Tibial artery (tissue), 4 donors: ENCODE measurements around the gene LRRFIP1.

ENCODE experiments used
- DNase-seq, 2 donors: peaks; one replicate each; pipeline ENCODE4 v3.0.0-alpha.2; 2019
- H3K27ac ChIP-seq, 2 donors: fragments of 200-600 bp; sonication (generic) in 1 of 2; 1 replicate in 1 of 2; 2 replicates in 1 of 2; pipeline ENCODE4 v1.5.1; 2018 to 2019; ENCODE audit warnings: mild to moderate bottlenecking in 1 of 2
- H3K27me3 ChIP-seq, 2 donors: fragments of 200-600 bp; sonication (generic) in 1 of 2; one replicate each; pipeline versions ENCODE4 v1.5.1 to v1.6.0; 2016 to 2019
- H3K36me3 ChIP-seq, 3 donors: fragments of 200-600 bp; sonication (generic) in 2 of 3; one replicate each; pipeline ENCODE4 v1.5.1; 2016 to 2019; ENCODE audit warnings: mild to moderate bottlenecking in 2 of 3
- H3K4me1 ChIP-seq, 4 donors: fragments of 200-600 bp; sonication (generic) in 2 of 4; 1 replicate in 3 of 4; 2 replicates in 1 of 4; pipeline ENCODE4 v1.5.1; 2016 to 2019
- H3K4me3 ChIP-seq, 2 donors: fragments of 200-600 bp; sonication (generic) in 1 of 2; 1 replicate in 1 of 2; 2 replicates in 1 of 2; pipeline ENCODE4 v1.5.1; 2018 to 2019; ENCODE audit warnings: mild to moderate bottlenecking in 2 of 2
- H3K9me3 ChIP-seq, 3 donors: fragments of 200-600 bp; sonication (generic) in 1 of 3; one replicate each; pipeline ENCODE4 v1.5.1; 2016 to 2019
- CTCF ChIP-seq, 2 experiments: fragments of 200-600 bp in 1 of 2; fragments of 450-650 bp in 1 of 2; IDR thresholded peaks; one replicate each; pipeline ENCODE4 v1.5.1; 2017 to 2019; ENCODE audit warnings: antibody characterized with exemption in 2 of 2, mild to moderate bottlenecking in 1 of 2, moderate library complexity in 1 of 2
- intact Hi-C: fragments of 100-400 bp; cut with DNase I; formaldehyde crosslinking; loops from one replicate; pipeline ENCODE4 v1.15.0; 2023; ENCODE audit warnings: low total_unique reads

LRRFIP1 gene

GRCh38 chr2:237680702-237681478 lies 53.5 kb downstream of the LRRFIP1 start:
- intact Hi-C loops, result no loop called here
- DNase-seq, result no peak
- Histone ChIP-seq H3K4me1 (peaks cover 0 to 43% (median 11%) of the 10 kb centered on the region in 4 donors), H3K27ac (no peak overlapping the region), H3K27me3 (no peaks in the 10 kb centered on the region), H3K4me3 (no peak overlapping the region), H3K36me3 (peaks cover 0 to 3% (median 0%) of the 10 kb centered on the region in 3 donors), H3K9me3 (no peaks in the 10 kb centered on the region)
- TF ChIP-seq CTCF (IDR thresholded peaks at IDR 0.05), result no peak

- no peak for TF ChIP-seq CTCF (IDR thresholded peaks at IDR 0.05)
- Histone ChIP-seq H3K27ac (peak overlapping the region in 1 of 2 donors; percentile 20), H3K4me1 (peaks cover 0 to 37% (median 16%) of the 10 kb centered on the region in 4 donors), H3K4me3 (no peak overlapping the region), H3K27me3 (no peaks in the 10 kb centered on the region), H3K9me3 (no peaks in the 10 kb centered on the region), H3K36me3 (peaks cover 0 to 3% (median 0%) of the 10 kb centered on the region in 3 donors)
- DNase-seq, result no peak
- intact Hi-C loops, result no loop called here
Measured at GRCh38 chr2:237682151-237682550, 54.8 kb downstream of the LRRFIP1 start.

- H3K27me3 ChIP-seq, result no peaks in the 10 kb centered on the region
- intact Hi-C loops, result no loop called here
- no peak for TF ChIP-seq CTCF (IDR thresholded peaks at IDR 0.05)
- H3K4me1 ChIP-seq, result peaks cover 0 to 37% (median 20%) of the 10 kb centered on the region in 4 donors
- H3K27ac ChIP-seq, result peak overlapping the region in 1 of 2 donors; percentile 20
- no peaks in the 10 kb centered on the region for H3K9me3 ChIP-seq
- DNase-seq, result no peak
- peaks cover 0 to 3% (median 0%) of the 10 kb centered on the region in 3 donors for H3K36me3 ChIP-seq
- no peak overlapping the region for H3K4me3 ChIP-seq
Measured at GRCh38 chr2:237682856-237683670, 55.7 kb downstream of the LRRFIP1 start.

GRCh38 chr2:237685408-237685807 lies 58.0 kb downstream of the LRRFIP1 start:
- intact Hi-C loops, result no loop called here
- Histone ChIP-seq H3K4me1 (peaks cover 0 to 46% (median 35%) of the 10 kb centered on the region in 4 donors), H3K27ac (no peak overlapping the region), H3K36me3 (peaks cover 0 to 3% (median 0%) of the 10 kb centered on the region in 3 donors), H3K4me3 (no peak overlapping the region), H3K9me3 (no peaks in the 10 kb centered on the region), H3K27me3 (no peaks in the 10 kb centered on the region)
- TF ChIP-seq CTCF (IDR thresholded peaks at IDR 0.05), result no peak
- no peak for DNase-seq

- H3K4me1 ChIP-seq, result peaks cover 0 to 56% (median 44%) of the 10 kb centered on the region in 4 donors
- no peak for TF ChIP-seq CTCF (IDR thresholded peaks at IDR 0.05)
- no peak for DNase-seq
Measured at GRCh38 chr2:237686659-237687136, 59.3 kb downstream of the LRRFIP1 start.

More at GRCh38 chr2:237686659-237687136, 59.3 kb downstream of the LRRFIP1 start:
- Histone ChIP-seq H3K27me3 (no peaks in the 10 kb centered on the region), H3K4me3 (no peak overlapping the region), H3K27ac (peak overlapping the region; percentile 90 to 99), H3K36me3 (peaks cover 0 to 3% (median 0%) of the 10 kb centered on the region in 3 donors), H3K9me3 (no peaks in the 10 kb centered on the region)
- intact Hi-C loops, result no loop called here
